Fibroblast of villous mesenchyme (primary cell): ENCODE measurements around the gene SCUBE1. TPM values are rescaled to one million over a fixed set of nuclear protein-coding genes. Genes with fewer than 3 reads are reported as not detected.

Experiments
- DNase-seq: peaks from one replicate; pipeline ENCODE4 v3.0.0-alpha.2; 2010; ENCODE audit warnings: low read depth
- H3K4me3 ChIP-seq: 2 replicates; pipeline ENCODE4 v1.5.1; 2011; ENCODE audit warnings: low read depth, mild to moderate bottlenecking, low read length
- CTCF ChIP-seq: IDR thresholded peaks from 2 replicates; pipeline ENCODE4 v1.5.1; 2012; ENCODE audit warnings: low read depth, mild to moderate bottlenecking, low read length; ENCODE audit not compliant: insufficient read depth
- total RNA-seq: library from RNA; depleted of rRNA; stranded (reverse); fragments of >200 nt; gene quantifications from 2 replicates; pipeline ENCODE4 v1.2.3, GENCODE V29; 2012

The SCUBE1 gene
- total RNA-seq, 1 donor: not detected

- no peak overlapping the region for H3K4me3 ChIP-seq
- no peak for TF ChIP-seq CTCF
- no peak for DNase-seq
Observed at GRCh38 chr22:43233529-43233928, 109.6 kb downstream of the SCUBE1 start.

GRCh38 chr22:43232445-43232844, 110.7 kb downstream of the SCUBE1 start:
- no peak for TF ChIP-seq CTCF
- no peak for DNase-seq
- H3K4me3 ChIP-seq: no peak overlapping the region

GRCh38 chr22:43231724-43232034, 111.5 kb downstream of the SCUBE1 start:
- DNase-seq: no peak
- no peak for TF ChIP-seq CTCF
- H3K4me3 ChIP-seq: no peak overlapping the region

- DNase-seq: peak; percentile 37
- H3K4me3 ChIP-seq: no peak overlapping the region
- peak; percentile 94 for TF ChIP-seq CTCF
Observed at GRCh38 chr22:43230971-43231723, 112.0 kb downstream of the SCUBE1 start.

GRCh38 chr22:43230571-43230970, 112.6 kb downstream of the SCUBE1 start:
- no peak overlapping the region for H3K4me3 ChIP-seq
- no peak for DNase-seq
- no peak for TF ChIP-seq CTCF

- TF ChIP-seq CTCF: no peak
- no peak for DNase-seq
- H3K4me3 ChIP-seq: no peak overlapping the region
Observed at GRCh38 chr22:43228863-43229262, 114.3 kb downstream of the SCUBE1 start.

GRCh38 chr22:43228330-43228729, 114.8 kb downstream of the SCUBE1 start:
- DNase-seq: peak; percentile 26
- TF ChIP-seq CTCF: peak; percentile 44
- H3K4me3 ChIP-seq: no peak overlapping the region
